Activated CD4-positive, CD25-positive, alpha-beta regulatory T cell treated with anti-CD3 and anti-CD28 coated beads, Interleukin-2, amount 50 U/mL, for 24 hours (primary cell): ENCODE results near the gene MILR1.
"Not testable (repeated sequence)": the region's sequence is repeated elsewhere in the genome, so short reads cannot be mapped to it uniquely, and the experiment has no call there.

Source experiments
- ATAC-seq, 2 donors: fragments of 150-1000 bp; cut with Tn5 transposase; one replicate each; pipeline ENCODE4 v1.10.0; 2021; ENCODE audit warnings: mild to moderate bottlenecking in 1 of 2, moderate library complexity in 1 of 2

MILR1 gene

DNA sequence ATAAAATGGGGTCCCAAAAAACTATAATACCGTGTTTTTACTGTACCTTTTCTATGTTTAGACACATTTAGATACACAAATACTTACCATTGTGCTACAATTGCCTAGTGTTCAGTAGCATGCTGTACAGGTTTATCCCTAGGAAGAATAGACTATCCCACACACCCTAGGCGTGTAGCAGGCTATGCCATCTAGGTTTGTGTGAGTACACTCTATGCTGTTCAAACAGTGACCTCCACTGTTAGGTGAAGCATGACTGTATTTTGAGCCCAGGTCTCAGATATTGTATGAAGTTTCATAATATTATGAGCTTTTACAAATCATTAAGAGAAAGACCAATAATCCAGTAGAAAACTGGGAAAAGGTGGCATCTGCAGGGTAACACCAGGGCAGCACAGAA, 23.6 kb downstream of the MILR1 start:
- ATAC-seq: no peak

DNA sequence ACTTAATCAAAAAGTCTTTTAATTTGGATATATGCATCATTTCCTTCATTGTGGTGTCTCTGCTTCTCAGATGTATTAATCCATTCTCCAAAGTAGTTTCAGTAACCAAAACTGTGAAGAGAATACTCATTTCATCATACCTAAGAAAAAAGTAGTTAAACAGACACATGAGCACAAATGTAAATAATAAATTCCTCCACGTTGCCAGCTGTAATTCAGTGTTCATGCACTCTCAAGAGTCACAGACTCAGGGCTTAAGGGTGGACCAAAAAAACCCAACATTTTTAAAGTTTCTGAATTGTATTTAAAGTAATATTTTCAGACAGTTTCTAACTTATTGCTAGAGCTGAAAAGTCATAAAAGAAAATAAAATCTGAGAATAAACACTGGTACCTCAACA, 28.9 kb downstream of the MILR1 start:
- no peak for ATAC-seq

DNA sequence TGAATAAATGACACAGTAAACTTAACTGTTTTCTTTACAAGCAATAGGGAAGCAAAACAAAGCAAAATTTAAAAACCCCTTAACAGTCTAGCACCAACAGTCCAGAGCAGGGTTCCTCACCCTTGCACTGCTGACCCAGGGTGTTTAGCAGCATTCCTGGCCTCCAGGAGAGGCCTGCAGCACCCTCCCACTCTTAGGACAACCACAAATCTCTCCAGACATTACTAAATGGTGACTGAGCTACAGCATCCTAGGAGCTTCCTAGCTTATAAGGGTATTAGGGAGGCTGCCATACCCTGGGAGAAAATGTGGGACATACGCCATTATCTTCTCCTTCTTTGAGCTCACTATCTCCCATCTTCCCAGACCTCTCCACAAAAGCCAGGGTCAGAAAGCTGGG, 32.0 kb downstream of the MILR1 start:
- no peak for ATAC-seq

DNA sequence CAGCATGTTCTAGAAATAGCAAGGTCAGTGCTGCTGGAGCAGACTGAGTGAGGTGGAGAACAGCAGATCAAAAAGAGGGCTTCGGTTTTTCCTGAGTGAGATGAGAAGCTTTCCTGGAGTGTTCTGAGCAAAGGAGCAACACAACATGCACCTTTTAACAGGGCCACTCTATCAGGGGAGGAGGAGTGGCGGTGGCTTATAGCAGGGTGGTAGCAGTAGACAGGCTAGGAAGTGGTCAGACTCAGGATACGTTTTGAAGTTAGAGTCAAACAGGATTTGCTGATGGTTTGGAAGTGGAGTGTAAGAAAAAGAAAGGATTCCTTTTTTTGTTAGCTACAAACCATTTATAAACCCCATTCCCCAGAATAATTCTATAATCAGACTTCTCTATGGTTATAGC, 35.5 kb downstream of the MILR1 start:
- ATAC-seq: no peak

DNA sequence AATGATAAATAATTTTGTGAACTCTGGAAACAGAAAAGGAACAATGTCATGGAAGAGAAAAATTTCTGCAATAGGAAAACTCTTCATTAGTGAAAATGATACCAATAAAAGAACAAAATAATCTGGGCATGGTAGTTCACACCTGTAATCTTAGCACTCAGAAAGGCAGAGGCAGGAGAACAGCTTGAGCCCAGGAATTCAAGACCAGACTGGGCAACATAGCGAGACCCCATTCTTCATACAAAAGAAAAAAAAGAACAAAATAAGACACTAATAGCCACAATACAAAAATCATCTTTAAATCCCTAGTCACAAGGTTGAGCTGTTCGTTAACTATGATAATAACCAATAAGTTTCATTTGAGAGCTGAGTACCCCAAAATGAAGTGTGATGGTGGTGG, 39.4 kb downstream of the MILR1 start:
- ATAC-seq: no peak

DNA sequence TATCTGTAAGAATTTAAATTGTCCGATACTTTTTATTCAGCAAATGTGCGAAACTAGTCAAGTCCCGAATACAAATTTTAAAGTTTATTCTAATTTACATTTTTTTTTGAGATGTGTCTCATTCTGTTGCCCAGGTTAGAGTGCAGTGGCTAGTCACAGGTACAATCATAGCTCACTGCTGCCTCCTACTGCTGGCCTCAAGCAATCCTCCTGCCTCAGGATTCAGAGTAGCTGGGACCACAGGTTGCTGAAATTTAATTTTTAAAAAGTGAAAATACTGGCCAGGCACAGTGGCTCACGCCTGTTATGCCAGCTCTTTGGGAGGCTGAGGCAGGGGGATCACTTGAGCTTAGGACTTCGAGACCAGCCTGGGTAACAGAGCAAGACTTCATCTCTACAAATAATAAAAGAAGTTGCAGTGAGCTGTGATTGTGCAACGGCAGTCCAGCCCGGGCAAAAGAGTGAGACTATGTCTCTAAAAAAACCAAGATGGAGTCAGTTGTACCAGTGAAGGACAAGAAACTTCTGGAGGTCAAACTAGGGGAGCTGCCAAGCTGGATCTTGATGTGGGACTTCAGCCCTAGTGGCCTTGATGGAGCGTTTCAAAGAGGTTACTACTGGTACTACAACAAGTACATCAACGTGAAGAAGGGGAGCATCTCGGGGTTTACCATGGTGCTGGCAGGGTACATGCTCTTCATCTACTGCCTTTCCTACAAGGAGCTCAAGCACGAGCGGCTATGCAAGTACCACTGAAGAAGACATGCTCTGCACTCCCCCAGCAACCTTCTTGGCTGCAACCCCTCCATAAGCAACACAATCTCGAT, 42.3 kb downstream of the MILR1 start:
- peak; percentile 46 to 70 for ATAC-seq

DNA sequence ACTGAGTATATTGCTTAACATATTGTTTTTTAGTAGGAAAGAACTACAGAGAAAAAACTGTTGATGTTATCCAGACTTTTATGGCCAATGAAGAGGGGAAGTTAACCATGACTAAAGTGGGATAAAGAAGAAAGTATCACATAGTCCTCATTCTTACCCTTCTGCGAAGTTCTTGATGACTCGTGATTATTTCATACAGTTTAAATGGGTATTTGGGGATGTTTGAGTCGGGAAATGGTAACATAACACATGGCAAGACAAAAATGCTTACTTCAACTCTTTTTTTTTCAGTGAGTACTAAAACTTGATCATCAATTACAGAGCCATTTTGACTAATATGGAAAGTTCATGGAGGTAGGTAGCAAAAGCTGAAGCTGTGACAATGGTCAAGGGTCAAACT, 43.1 kb downstream of the MILR1 start:
- no peak for ATAC-seq

DNA sequence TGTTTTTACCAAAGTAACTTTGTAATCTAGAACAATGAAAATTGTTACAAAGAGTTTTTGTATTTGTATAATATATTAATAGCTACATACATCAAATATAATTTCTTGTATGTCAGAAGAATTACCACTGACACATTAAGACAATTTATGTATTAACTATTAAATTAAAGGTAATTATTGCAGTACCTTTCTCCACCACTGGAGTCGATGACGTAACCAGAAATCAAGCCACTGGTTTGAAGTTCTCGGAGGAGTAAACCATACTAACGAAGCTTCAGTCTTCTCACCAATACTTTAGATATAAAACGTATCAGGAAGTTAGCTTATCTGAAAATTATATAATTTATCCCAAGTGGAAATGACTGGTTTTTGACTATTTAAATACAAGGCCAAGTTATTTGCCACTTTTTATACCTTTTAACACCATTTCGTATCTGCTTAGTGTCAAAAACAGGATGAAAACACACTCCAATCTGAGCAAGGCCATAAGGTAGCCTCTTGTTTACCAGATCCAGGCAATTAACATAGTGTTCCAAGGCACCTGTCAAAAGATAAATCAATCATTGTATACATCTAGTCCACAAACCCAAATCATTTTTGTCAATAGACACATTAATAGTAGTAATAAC, 43.7 kb downstream of the MILR1 start:
- no peak for ATAC-seq

DNA sequence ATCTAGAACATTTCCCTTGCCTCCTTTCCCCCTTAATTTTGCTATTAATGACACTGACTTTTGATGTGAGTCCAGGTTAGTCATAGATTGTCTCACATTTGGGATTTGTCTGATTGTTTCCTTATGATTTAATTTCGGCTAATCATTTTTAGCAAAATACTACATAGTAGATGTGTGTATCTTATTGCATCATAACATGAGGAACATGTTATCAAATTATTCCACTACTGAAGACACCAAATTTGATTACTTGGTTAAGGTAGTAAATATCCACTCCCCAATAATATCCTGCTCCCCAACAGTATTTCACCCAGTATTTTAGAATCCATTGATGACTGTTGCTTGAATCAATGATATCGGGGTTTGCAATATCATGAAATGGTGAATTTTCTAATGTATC, 45.2 kb downstream of the MILR1 start:
- no peak for ATAC-seq

DNA sequence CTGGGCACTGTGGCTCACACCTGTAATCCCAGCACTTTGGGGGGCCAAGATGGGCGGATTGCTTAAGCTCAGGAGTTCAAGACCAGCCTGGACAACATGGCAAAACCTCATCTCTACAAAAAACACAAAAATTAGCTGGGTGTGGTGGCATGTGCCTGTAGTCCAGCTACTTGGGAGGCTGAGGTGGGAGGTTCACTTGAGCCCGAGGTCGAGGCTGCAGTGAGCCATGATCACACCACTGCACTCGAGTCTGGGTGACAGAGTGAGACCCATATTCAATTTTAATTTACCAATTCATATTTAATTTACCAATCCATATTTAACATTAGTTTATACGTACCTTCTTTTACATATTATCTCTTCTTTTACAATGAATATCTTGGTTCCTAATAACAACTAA, 46.4 kb downstream of the MILR1 start:
- not testable (repeated sequence) for ATAC-seq

DNA sequence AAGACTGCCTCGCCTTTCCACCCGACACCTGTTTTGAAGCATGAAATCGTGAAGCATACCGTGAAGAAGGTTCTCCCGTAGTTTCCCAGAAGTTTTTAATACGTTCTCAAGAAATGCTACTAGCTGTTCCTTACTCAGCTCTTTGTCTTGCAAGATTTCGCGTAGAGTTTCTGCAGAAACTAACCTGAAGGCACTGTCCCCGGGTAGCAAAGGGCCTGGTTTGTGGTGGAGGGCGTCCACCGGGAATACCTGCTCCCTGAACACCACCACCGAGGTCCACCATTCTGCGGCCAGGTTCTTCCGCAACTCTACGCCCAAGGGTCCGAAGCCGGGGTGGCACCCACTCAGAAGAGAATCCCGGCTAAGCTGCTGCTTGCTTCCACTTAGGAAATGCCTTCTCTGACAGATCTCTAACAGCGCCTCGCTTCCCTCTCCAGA, 47.5 kb downstream of the MILR1 start:
- ATAC-seq: no peak

DNA sequence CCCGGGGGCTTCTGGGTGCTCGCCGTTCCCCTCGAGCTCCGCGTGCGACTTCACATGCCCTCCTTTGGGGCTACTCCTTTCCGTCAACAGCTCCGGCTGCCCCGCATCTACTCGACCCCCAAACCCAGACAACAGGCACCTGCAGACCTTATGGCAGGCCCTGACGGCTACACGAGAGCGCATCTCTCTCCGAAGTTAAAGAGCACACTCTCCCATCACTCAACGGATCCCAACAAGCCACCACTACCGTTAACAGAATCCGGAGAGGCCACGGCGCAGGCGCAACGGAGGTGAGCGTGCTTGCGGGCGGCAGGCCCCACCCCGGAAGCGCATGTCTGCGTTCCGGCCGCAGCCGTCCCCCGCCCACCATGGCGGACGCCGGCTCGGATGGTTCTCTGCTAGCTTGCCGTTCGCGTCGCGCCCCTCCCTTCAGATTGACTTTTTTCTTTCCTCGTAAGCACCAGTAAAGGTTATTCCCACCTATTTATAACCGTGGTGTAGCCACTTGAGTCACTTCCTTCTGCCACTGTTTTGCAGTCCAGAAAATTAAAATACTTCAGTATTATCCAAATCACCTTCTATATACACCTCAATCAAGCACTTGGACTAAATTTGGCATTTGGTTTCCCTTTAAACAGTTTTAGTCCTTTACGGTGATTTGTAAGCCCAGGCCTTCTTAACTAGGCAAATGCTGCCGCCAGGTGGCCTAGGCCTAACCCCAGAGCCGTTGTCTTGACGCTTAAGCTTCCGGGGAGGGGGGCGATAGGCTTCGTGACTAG, 48.1 kb downstream of the MILR1 start, which contains the start of gene POLG2:
Gene POLG2 (minus strand): TSS at position 269 of the 779 bp plus-strand sequence. CDS start 86 bp downstream, at position 183.
- ATAC-seq: peak; percentile 80 to 81

DNA sequence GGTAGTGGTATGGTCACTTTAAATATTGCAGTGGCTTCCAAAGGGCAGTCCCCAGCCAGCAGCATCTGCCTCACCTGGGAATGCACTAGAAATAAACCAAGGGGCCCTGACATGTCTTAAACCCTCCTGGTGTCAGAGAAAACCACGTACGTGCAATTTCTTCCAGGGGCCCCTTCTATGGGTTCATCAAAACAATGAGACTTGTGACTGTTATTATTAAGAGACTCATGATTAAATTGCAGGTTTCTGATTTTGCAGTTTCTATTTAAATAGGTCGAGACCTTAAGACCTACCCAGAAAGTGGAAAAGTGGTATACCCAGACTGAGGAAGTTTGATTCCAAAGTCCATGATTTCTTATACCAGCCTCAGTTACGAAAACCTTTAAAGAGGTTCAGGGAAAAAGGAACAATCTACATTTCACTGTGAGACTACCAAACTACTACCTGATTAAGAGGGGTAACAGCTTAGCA, 48.7 kb downstream of the MILR1 start:
- ATAC-seq: peak; percentile 32 to 33

DNA sequence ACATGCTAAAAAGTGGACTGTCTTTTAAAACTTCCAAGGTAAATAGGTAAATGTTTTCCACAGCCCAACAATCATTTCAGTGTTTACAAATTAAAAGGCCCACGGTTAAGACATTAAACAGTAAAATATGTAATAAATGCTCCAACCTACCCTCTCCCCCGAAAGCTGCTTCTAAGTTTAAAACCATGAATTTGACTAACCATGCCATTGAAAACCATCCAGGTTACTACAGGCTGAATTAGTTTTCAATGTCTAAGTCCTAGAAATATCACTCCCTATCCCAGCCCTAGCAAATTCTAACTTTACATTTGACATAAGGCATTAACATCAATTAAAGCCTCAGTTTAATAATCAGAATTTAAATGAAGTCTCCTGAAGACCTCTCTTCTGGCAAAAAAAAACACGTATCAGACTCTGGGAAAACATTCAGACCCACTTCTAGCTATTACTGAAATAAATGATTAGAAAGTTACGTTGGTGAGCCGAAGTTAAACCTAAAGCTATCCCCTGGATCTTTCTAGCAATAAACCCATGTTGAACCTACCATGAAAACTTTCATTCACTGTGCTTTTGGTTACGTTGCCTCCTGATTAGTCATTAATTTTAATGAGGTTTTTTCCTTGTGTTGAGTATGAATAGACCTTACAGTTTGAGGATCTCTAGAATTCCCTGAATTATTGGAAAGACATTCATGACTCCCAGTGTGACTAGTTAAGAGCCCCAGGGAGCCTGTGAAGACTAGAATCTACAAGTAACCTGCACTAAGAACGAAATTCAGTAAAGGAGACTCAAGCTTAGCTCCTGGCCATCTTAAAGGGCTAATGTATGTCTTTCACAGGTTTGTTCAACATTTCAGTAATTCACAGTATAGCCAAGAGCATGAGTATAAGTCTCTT, 49.6 kb downstream of the MILR1 start:
- no peak for ATAC-seq

DNA sequence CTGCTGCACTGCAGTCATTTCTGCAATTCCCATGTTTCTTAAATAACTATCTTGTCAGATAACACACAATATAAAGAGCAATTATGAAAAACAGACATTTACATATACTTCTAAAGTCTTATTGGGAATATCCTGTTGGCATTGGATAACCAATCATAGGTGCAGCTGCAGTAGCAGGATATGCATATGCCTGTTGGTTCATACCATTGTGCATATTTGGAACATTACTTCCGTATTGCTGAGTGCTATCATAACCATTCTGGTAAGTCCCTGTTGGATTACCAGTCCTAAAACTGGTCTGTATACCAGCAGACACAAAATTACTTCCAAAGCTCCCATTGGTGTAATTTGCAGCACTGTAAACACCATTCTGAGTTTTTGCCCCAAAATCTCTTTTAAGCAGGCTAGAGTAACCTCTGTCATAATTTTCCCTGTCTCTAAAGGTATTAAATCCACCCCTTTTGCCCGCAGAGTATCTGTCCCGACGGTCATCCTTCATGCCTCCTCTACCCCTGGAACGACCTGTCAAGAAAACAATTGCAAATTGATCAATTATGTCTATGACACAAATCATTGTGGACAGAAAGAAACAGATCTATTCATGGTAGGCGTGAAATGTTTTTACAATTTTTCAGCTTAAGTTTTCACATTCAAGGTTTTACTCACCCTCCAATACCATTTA, 51.0 kb downstream of the MILR1 start:
- ATAC-seq: no peak

DNA sequence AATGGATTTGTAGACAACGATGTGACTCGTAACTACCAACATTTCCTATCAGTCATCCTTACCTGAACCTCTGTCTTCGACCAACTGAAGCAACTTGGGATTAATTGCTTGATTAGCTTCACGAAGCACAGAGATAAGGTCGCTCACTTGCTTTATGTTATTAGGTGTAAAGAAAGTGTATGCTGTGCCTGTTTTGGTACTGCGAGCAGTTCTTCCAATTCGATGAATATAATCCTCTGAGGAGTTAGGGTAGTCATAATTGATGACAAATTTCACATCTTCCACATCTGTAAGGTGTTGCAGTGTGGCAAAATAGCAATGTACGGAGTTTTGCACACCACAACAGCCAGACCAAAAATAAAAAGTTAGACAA, 51.6 kb downstream of the MILR1 start:
- no peak for ATAC-seq

DNA sequence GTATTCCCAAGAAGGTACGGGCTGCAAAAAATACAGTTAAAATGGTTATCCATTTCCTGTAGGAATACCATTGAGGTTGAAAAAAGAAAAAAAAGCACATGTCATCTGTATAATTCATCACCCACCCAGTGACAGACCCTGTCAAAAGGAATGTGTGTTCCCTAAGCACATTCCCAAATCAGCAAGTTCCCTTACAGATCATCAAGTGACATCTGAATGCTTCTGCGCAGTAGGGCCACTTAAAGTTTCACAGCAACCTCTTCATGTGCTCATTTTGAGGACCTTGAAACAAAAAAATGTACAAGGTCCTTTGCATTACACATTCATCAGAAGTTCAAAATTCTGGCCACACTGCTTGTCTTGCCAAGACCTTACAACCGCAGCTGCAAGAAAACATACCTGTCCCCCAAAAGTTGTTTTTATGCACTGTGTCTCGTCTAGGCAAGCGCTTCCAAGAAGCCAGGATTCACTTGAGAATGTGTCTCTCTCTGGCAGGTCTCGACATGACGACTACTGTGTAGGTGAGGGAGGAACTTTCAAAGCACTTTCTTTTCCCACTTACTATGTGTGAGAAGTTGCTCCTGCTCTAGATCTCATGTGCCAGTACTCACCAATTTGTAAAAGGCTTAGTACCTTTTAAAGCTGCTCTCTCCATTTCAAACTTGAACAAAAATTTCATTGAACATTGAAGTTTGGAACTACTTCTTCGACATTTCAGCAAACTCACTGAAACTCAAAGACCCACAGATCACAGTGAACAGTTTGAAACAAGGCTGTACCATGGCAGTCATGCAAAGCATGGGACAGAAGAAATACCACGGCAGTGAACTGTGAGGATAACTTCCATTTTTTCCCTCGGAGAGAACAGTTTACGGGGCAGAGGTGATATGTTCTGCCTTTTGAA, 52.2 kb downstream of the MILR1 start:
- no peak for ATAC-seq

DNA sequence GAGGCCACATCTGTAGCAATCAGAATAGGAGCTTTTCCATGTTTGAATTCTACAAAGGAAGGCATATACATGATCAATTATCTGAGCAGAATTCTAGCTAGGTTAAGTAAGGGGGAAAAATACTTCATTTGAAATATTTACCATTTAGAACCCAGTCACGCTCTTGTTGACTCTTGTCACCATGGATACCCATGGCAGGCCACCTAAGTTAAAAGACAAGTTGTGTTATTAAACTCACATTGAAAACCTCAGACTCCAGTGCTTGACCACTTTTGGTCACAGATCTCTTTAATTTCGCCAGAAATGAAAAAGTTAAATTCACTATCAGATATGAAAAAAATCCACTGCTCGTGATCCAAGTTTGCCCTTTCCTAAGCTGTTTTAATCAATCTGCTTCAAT, 53.1 kb downstream of the MILR1 start:
- ATAC-seq: no peak

DNA sequence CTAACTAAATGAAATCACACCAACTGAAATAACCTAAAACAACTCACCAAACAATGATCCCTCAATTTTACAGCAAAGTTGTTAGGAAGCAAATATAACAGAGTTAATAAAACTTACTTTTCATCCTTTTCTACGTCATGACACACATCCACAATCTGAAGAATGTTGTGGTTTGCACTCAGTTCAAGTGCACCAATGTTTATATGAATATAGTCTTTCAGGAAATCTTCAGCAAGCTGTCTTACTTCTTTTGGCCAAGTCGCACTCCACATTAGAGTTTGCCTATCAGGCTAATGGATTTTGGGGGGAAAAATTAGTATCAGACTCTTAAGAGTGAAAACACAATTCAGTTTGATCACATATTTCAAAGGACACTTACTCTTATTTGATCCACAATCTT, 53.9 kb downstream of the MILR1 start:
- no peak for ATAC-seq

DNA sequence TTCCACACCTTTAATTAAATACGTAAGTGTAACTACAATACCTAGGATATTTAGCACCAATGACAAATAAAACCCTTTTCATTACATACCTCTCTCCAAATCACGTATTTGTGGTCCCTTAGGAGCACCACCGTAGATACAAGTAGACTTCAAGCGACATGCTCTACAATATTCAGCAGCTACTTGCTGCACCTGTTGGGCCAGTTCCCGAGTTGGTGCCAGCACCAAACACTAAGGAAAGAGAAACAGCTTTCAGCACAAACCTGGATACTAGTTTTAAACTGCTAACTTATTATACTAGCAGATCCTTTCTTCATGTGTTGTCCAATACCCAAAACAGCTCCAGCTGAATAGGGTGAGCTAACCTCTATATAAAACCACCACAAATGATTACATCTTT, 54.4 kb downstream of the MILR1 start:
- ATAC-seq: no peak
